Effector memory CD4-positive, alpha-beta T cell (primary cell): Measurements from ENCODE around the gene WDR89.
"Not testable (repeated sequence)": the region's sequence is repeated elsewhere in the genome, so short reads cannot be mapped to it uniquely, and the experiment has no call there.

ENCODE experiments used
- DNase-seq, 3 donors: peaks; one replicate each; pipeline ENCODE4 v3.0.0-alpha.2; 2020
- H3K27ac ChIP-seq: 2 replicates; pipeline ENCODE4 v1.7.0; 2013; ENCODE audit warnings: mild to moderate bottlenecking, low read length, moderate library complexity; ENCODE audit not compliant: insufficient read depth, poor library complexity, severe bottlenecking
- H3K27me3 ChIP-seq: replicated peaks from 2 replicates; pipeline ENCODE4 v1.7.0; 2013; ENCODE audit warnings: mild to moderate bottlenecking, low read length; ENCODE audit not compliant: insufficient read depth, control insufficient read depth, poor library complexity, severe bottlenecking
- H3K36me3 ChIP-seq: 2 replicates; pipeline ENCODE4 v1.7.0; 2013; ENCODE audit warnings: mild to moderate bottlenecking, low read length, moderate library complexity; ENCODE audit not compliant: control insufficient read depth, insufficient read depth
- H3K4me1 ChIP-seq: 2 replicates; pipeline ENCODE4 v1.7.0; 2013; ENCODE audit warnings: low read length, mild to moderate bottlenecking; ENCODE audit not compliant: control insufficient read depth, insufficient read depth, poor library complexity, severe bottlenecking
- H3K4me3 ChIP-seq: 2 replicates; pipeline ENCODE4 v1.7.0; 2013; ENCODE audit warnings: low read length, low read depth, mild to moderate bottlenecking; ENCODE audit not compliant: insufficient read depth, poor library complexity, severe bottlenecking
- H3K9me3 ChIP-seq: 2 replicates; pipeline ENCODE4 v1.7.0; 2013; ENCODE audit warnings: mild to moderate bottlenecking, low read length, moderate library complexity; ENCODE audit not compliant: control insufficient read depth

WDR89 gene

GRCh38 chr14:63673255-63673654 lies 31.6 kb upstream of the WDR89 start:
- Histone ChIP-seq H3K36me3 (no peaks in the 10 kb centered on the region), H3K4me1 (no peaks in the 10 kb centered on the region), H3K9me3 (no peaks in the 10 kb centered on the region), H3K27me3 (no peaks in the 10 kb centered on the region), H3K27ac (no peak overlapping the region), H3K4me3 (no peak overlapping the region)
- DNase-seq: no peak

- no peaks in the 10 kb centered on the region for H3K9me3 ChIP-seq
- no peak for DNase-seq
- no peak overlapping the region for H3K27ac ChIP-seq
- no peak overlapping the region for H3K4me3 ChIP-seq
- H3K27me3 ChIP-seq: no peaks in the 10 kb centered on the region
- no peaks in the 10 kb centered on the region for H3K4me1 ChIP-seq
- no peaks in the 10 kb centered on the region for H3K36me3 ChIP-seq
Measured at GRCh38 chr14:63672417-63673180, 30.9 kb upstream of the WDR89 start.

- H3K9me3 ChIP-seq: no peaks in the 10 kb centered on the region
Measured at GRCh38 chr14:63671987-63672386, 30.3 kb upstream of the WDR89 start.

GRCh38 chr14:63670692-63671091 lies 29.0 kb upstream of the WDR89 start:
- Histone ChIP-seq H3K36me3 (no peaks in the 10 kb centered on the region), H3K27ac (no peak overlapping the region), H3K4me1 (no peaks in the 10 kb centered on the region), H3K27me3 (no peaks in the 10 kb centered on the region), H3K4me3 (no peak overlapping the region), H3K9me3 (no peaks in the 10 kb centered on the region)
- DNase-seq: no peak

More at GRCh38 chr14:63671987-63672386, 30.3 kb upstream of the WDR89 start:
- H3K4me3 ChIP-seq: no peak overlapping the region
- no peak for DNase-seq
- H3K36me3 ChIP-seq: no peaks in the 10 kb centered on the region
- H3K4me1 ChIP-seq: no peaks in the 10 kb centered on the region
- no peaks in the 10 kb centered on the region for H3K27me3 ChIP-seq
- H3K27ac ChIP-seq: no peak overlapping the region

GRCh38 chr14:63666335-63666734 lies 24.7 kb upstream of the WDR89 start:
- Histone ChIP-seq H3K9me3 (no peaks in the 10 kb centered on the region), H3K36me3 (no peaks in the 10 kb centered on the region), H3K27me3 (no peaks in the 10 kb centered on the region), H3K27ac (no peak overlapping the region), H3K4me1 (no peaks in the 10 kb centered on the region), H3K4me3 (no peak overlapping the region)
- no peak for DNase-seq

- no peak for DNase-seq
- Histone ChIP-seq H3K9me3 (no peaks in the 10 kb centered on the region), H3K4me3 (no peak overlapping the region), H3K27ac (no peak overlapping the region), H3K27me3 (no peaks in the 10 kb centered on the region), H3K4me1 (no peaks in the 10 kb centered on the region), H3K36me3 (no peaks in the 10 kb centered on the region)
Measured at GRCh38 chr14:63663428-63664341, 22.0 kb upstream of the WDR89 start.

GRCh38 chr14:63662776-63663175 lies 21.1 kb upstream of the WDR89 start:
- H3K4me1 ChIP-seq: no peaks in the 10 kb centered on the region
- no peaks in the 10 kb centered on the region for H3K9me3 ChIP-seq
- no peaks in the 10 kb centered on the region for H3K36me3 ChIP-seq
- H3K27me3 ChIP-seq: no peaks in the 10 kb centered on the region
- H3K27ac ChIP-seq: no peak overlapping the region
- no peak overlapping the region for H3K4me3 ChIP-seq
- no peak for DNase-seq

GRCh38 chr14:63661881-63662280 lies 20.2 kb upstream of the WDR89 start:
- not testable (repeated sequence) for H3K4me1 ChIP-seq, H3K4me3 ChIP-seq, H3K27me3 ChIP-seq, H3K27ac ChIP-seq, DNase-seq, H3K36me3 ChIP-seq, H3K9me3 ChIP-seq

GRCh38 chr14:63659726-63660125 lies 18.1 kb upstream of the WDR89 start:
- no peak for DNase-seq
- Histone ChIP-seq H3K27me3 (no peaks in the 10 kb centered on the region), H3K27ac (no peak overlapping the region), H3K9me3 (no peaks in the 10 kb centered on the region), H3K4me1 (no peaks in the 10 kb centered on the region), H3K36me3 (no peaks in the 10 kb centered on the region), H3K4me3 (no peak overlapping the region)

GRCh38 chr14:63656194-63656593 lies 14.5 kb upstream of the WDR89 start:
- no peak overlapping the region for H3K27ac ChIP-seq
- H3K36me3 ChIP-seq: no peaks in the 10 kb centered on the region
- no peaks in the 10 kb centered on the region for H3K27me3 ChIP-seq
- H3K4me1 ChIP-seq: peaks cover 3% of the 10 kb centered on the region
- no peak overlapping the region for H3K4me3 ChIP-seq
- no peak for DNase-seq
- H3K9me3 ChIP-seq: no peaks in the 10 kb centered on the region
